Activated CD4-positive, alpha-beta T cell treated with anti-CD3 and anti-CD28 coated beads, Interleukin-2, amount 10 ng/mL, durations not matched to agents 7 days and 5 days (primary cell): ENCODE data around the gene ADH4. TPM values are rescaled to one million over a fixed set of nuclear protein-coding genes. Genes with fewer than 3 reads are reported as not detected.
"Not testable (repeated sequence)": the region's sequence is repeated elsewhere in the genome, so short reads cannot be mapped to it uniquely, and the experiment has no call there.

Experiments used
- CTCF ChIA-PET: fragments of 350-600 bp; sonication (Branson Sonifier 250); formaldehyde crosslinking; loops from one replicate; lab custom pipeline; 2021; ENCODE audit warnings: antibody characterized with exemption; lab: Charles Lee
- POLR2A ChIA-PET: fragments of 350-600 bp; sonication (Branson Sonifier 250); formaldehyde crosslinking; loops from one replicate; lab custom pipeline; 2021; ENCODE audit warnings: antibody characterized with exemption; lab: Charles Lee
- DNase-seq: peaks from one replicate; pipeline ENCODE4 v3.0.0-alpha.2; 2020
- H3K27ac Mint-ChIP-seq: one replicate; pipeline ENCODE4 v1.8.0; 2021; ENCODE audit warnings: mild to moderate bottlenecking, moderate library complexity, mixed read lengths
- H3K27me3 Mint-ChIP-seq: one replicate; pipeline ENCODE4 v1.8.0; 2021; ENCODE audit warnings: mixed read lengths
- H3K36me3 Mint-ChIP-seq: one replicate; pipeline ENCODE4 v1.8.0; 2021; ENCODE audit warnings: low read depth, mixed read lengths
- H3K4me1 Mint-ChIP-seq: one replicate; pipeline ENCODE4 v1.8.0; 2021; ENCODE audit warnings: mixed read lengths
- H3K4me3 Mint-ChIP-seq: one replicate; pipeline ENCODE4 v1.8.0; 2021; ENCODE audit warnings: mild to moderate bottlenecking, moderate library complexity, mixed read lengths
- H3K9me3 Mint-ChIP-seq: one replicate; pipeline ENCODE4 v1.8.0; 2021; ENCODE audit warnings: mixed read lengths
- total RNA-seq, 2 experiments: library from RNA; stranded (reverse); gene quantifications; one replicate each; pipeline ENCODE4 v1.2.3, GENCODE V29; 2021

Gene ADH4
- total RNA-seq, 2 experiments from 2014 or later = not detected

GRCh38 chr4:99120501-99120900, 23.6 kb downstream of the ADH4 start:
- ChIA-PET POLR2A (no interaction called here), CTCF (interaction anchor here (1.6 kb wide), 1 partner anchor 285 kb away, joined by 4 read pairs; no protein-coding TSS in a partner anchor)
- no peak for DNase-seq
- Mint-ChIP-seq H3K27me3 (peaks cover 2% of the 10 kb centered on the region), H3K4me3 (no peak overlapping the region), H3K27ac (no peak overlapping the region), H3K9me3 (no peaks in the 10 kb centered on the region), H3K36me3 (no peaks in the 10 kb centered on the region), H3K4me1 (no peaks in the 10 kb centered on the region)

- Mint-ChIP-seq H3K36me3 (no peaks in the 10 kb centered on the region), H3K27ac (no peak overlapping the region), H3K4me3 (no peak overlapping the region), H3K9me3 (no peaks in the 10 kb centered on the region), H3K4me1 (no peaks in the 10 kb centered on the region), H3K27me3 (peaks cover 2% of the 10 kb centered on the region)
- CTCF ChIA-PET = no interaction called here
- POLR2A ChIA-PET = no interaction called here
- no peak for DNase-seq
These were observed 26.0 kb downstream of the ADH4 start for GRCh38 chr4:99117876-99118693.

GRCh38 chr4:99117122-99117841, 26.8 kb downstream of the ADH4 start:
- CTCF ChIA-PET, POLR2A ChIA-PET, H3K9me3 Mint-ChIP-seq, H3K27me3 Mint-ChIP-seq, H3K36me3 Mint-ChIP-seq, H3K4me3 Mint-ChIP-seq, H3K4me1 Mint-ChIP-seq, H3K27ac Mint-ChIP-seq, DNase-seq: not testable (repeated sequence)

- H3K27me3 Mint-ChIP-seq, POLR2A ChIA-PET, H3K4me3 Mint-ChIP-seq, DNase-seq, H3K36me3 Mint-ChIP-seq, H3K27ac Mint-ChIP-seq, H3K9me3 Mint-ChIP-seq, H3K4me1 Mint-ChIP-seq: not testable (repeated sequence)
- CTCF ChIA-PET = interaction anchor here (1.0 kb wide), 1 partner anchor 448 kb away, joined by 3 read pairs; no protein-coding TSS in a partner anchor
These were observed 34.8 kb downstream of the ADH4 start for GRCh38 chr4:99109286-99109685.

- DNase-seq = no peak
- POLR2A ChIA-PET = no interaction called here
- Mint-ChIP-seq H3K9me3 (no peaks in the 10 kb centered on the region), H3K36me3 (no peaks in the 10 kb centered on the region), H3K4me3 (no peak overlapping the region), H3K27ac (no peak overlapping the region), H3K4me1 (peaks cover 3% of the 10 kb centered on the region), H3K27me3 (no peaks in the 10 kb centered on the region)
- CTCF ChIA-PET = no interaction called here
These were observed 39.9 kb downstream of the ADH4 start for GRCh38 chr4:99104153-99104552.

- no peaks in the 10 kb centered on the region for H3K9me3 Mint-ChIP-seq
- CTCF ChIA-PET = interaction anchor here (0.6 kb wide), 1 partner anchor 230 kb away, joined by 3 read pairs; no protein-coding TSS in a partner anchor
- H3K4me3 Mint-ChIP-seq = no peak overlapping the region
These were observed 40.9 kb downstream of the ADH4 start for GRCh38 chr4:99103166-99103565.

GRCh38 chr4:99102634-99103033, 41.5 kb downstream of the ADH4 start:
- no peak for DNase-seq
- no peaks in the 10 kb centered on the region for H3K36me3 Mint-ChIP-seq

More at GRCh38 chr4:99103166-99103565, 40.9 kb downstream of the ADH4 start:
- POLR2A ChIA-PET = no interaction called here
- H3K27me3 Mint-ChIP-seq = no peaks in the 10 kb centered on the region
- H3K36me3 Mint-ChIP-seq = no peaks in the 10 kb centered on the region
- peaks cover 3% of the 10 kb centered on the region for H3K4me1 Mint-ChIP-seq
- no peak for DNase-seq
- no peak overlapping the region for H3K27ac Mint-ChIP-seq

GRCh38 chr4:99100876-99101275, 43.2 kb downstream of the ADH4 start:
- ChIA-PET CTCF (interaction anchor here (0.8 to 1.4 kb wide), 2 partner anchors 10 to 11 kb away, joined by 3 to 4 read pairs; no protein-coding TSS in a partner anchor), POLR2A (no interaction called here)
- no peaks in the 10 kb centered on the region for H3K36me3 Mint-ChIP-seq
- H3K27ac Mint-ChIP-seq = no peak overlapping the region
- peaks cover 5% of the 10 kb centered on the region for H3K27me3 Mint-ChIP-seq
- no peak for DNase-seq
- H3K4me1 Mint-ChIP-seq = peaks cover 3% of the 10 kb centered on the region
- H3K4me3 Mint-ChIP-seq = no peak overlapping the region
- H3K9me3 Mint-ChIP-seq = no peaks in the 10 kb centered on the region

More at GRCh38 chr4:99102634-99103033, 41.5 kb downstream of the ADH4 start:
- Mint-ChIP-seq H3K27me3 (no peaks in the 10 kb centered on the region), H3K9me3 (no peaks in the 10 kb centered on the region), H3K4me1 (peaks cover 3% of the 10 kb centered on the region), H3K4me3 (no peak overlapping the region), H3K27ac (no peak overlapping the region)
- POLR2A ChIA-PET = no interaction called here
- CTCF ChIA-PET = no interaction called here

GRCh38 chr4:99099814-99100213, 44.3 kb downstream of the ADH4 start:
- POLR2A ChIA-PET, H3K27ac Mint-ChIP-seq, H3K36me3 Mint-ChIP-seq, H3K4me3 Mint-ChIP-seq, H3K27me3 Mint-ChIP-seq, DNase-seq, H3K4me1 Mint-ChIP-seq, H3K9me3 Mint-ChIP-seq, CTCF ChIA-PET: not testable (repeated sequence)

GRCh38 chr4:99099311-99099710, 44.8 kb downstream of the ADH4 start:
- ChIA-PET CTCF (no interaction called here), POLR2A (no interaction called here)
- H3K27me3 Mint-ChIP-seq = peaks cover 5% of the 10 kb centered on the region
- H3K4me1 Mint-ChIP-seq = peaks cover 3% of the 10 kb centered on the region
- no peak overlapping the region for H3K27ac Mint-ChIP-seq
- DNase-seq = no peak
- H3K36me3 Mint-ChIP-seq = no peaks in the 10 kb centered on the region
- H3K4me3 Mint-ChIP-seq = no peak overlapping the region
- H3K9me3 Mint-ChIP-seq = no peaks in the 10 kb centered on the region

GRCh38 chr4:99091841-99092240, 52.3 kb downstream of the ADH4 start:
- H3K27me3 Mint-ChIP-seq, H3K4me3 Mint-ChIP-seq, POLR2A ChIA-PET, H3K27ac Mint-ChIP-seq, CTCF ChIA-PET, DNase-seq, H3K9me3 Mint-ChIP-seq: not testable (repeated sequence)
- Mint-ChIP-seq H3K4me1 (peaks cover 30% of the 10 kb centered on the region), H3K36me3 (peaks cover 11% of the 10 kb centered on the region)

GRCh38 chr4:99091216-99091575, 52.9 kb downstream of the ADH4 start:
- Mint-ChIP-seq H3K9me3 (no peaks in the 10 kb centered on the region), H3K36me3 (peaks cover 14% of the 10 kb centered on the region), H3K4me3 (no peak overlapping the region), H3K27me3 (no peaks in the 10 kb centered on the region), H3K4me1 (peaks cover 36% of the 10 kb centered on the region), H3K27ac (no peak overlapping the region)
- no peak for DNase-seq
- ChIA-PET CTCF (interaction anchor here (0.7 kb wide), 1 partner anchor 1870 kb away, joined by 3 read pairs; no protein-coding TSS in a partner anchor), POLR2A (no interaction called here)
